ENCODE data around the gene TMEM232.

Gene TMEM232

DNA sequence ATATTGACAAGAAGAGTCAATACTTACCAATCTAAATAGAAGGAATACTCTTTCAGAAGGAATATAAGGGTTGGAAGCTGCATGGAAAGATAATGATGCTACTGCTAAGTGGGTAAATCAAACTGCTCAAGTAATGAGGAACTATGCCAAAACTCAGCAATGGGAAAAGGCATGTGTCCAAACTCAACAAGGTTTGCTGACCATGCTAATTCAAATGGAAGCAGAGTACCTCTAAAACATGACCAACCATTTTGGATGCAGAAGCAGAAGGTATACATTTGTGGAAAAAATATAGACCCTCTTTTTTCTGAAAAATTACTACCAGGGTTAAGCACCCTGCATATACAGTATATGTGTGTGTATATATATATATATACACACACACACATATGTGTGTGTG, 21.1 kb downstream of the TMEM232 start:
- DNase-seq (ENCODE audit: low spot score) = no peak
- Histone ChIP-seq H2BK15ac (ENCODE audit: low read length) (no peak overlapping the region), H3K4ac (ENCODE audit: low read length) (no peak overlapping the region), H3K9ac (ENCODE audit: low read depth, low read length, poor library complexity) (no peak overlapping the region), H2BK12ac (ENCODE audit: low read length) (no peak overlapping the region), H4K8ac (ENCODE audit: low read depth, low read length) (no peak overlapping the region), H3K4me3 (ENCODE audit: low read length in 2 of 2) (no peak overlapping the region), H3K27me3 (ENCODE audit: control insufficient read depth in 3 of 3, insufficient read depth in 3 of 3, low read depth in 1 of 3, low read length in 3 of 3) (no peaks in the 10 kb centered on the region), H2BK5ac (ENCODE audit: low read length) (no peak overlapping the region), H3K23ac (ENCODE audit: low read depth, low read length, poor library complexity) (no peak overlapping the region), H3K27ac (replicated peaks; ENCODE audit: low read length) (no peak overlapping the region), H3K36me3 (replicated peaks in 1 of 2; ENCODE audit: control insufficient read depth in 2 of 2, insufficient read depth in 2 of 2, low read length in 2 of 2) (no peaks in the 10 kb centered on the region), H2AK5ac (ENCODE audit: low read depth, low read length) (no peak overlapping the region), H3K4me2 (ENCODE audit: insufficient read depth, low read length, poor library complexity, severe bottlenecking) (no peak overlapping the region), H2BK120ac (ENCODE audit: low read depth, low read length) (no peak overlapping the region), H4K91ac (ENCODE audit: low read depth, low read length, poor library complexity) (no peak overlapping the region), H3K79me1 (ENCODE audit: low read depth, low read length) (no peaks in the 10 kb centered on the region), H3K9me3 (replicated peaks in 1 of 2; ENCODE audit: control insufficient read depth in 2 of 2, insufficient read depth in 1 of 2, low read depth in 1 of 2, low read length in 2 of 2) (no peaks in the 10 kb centered on the region), H3K14ac (ENCODE audit: low read length) (no peak overlapping the region), H2AFZ (ENCODE audit: low read length) (no peak overlapping the region), H3K18ac (ENCODE audit: low read length) (no peak overlapping the region), H3K4me1 (ENCODE audit: control insufficient read depth in 2 of 2, insufficient read depth in 1 of 2, low read depth in 1 of 2, low read length in 2 of 2) (no peaks in the 10 kb centered on the region)

- H2AFZ ChIP-seq (ENCODE audit: low read length) = no peak overlapping the region
- H3K9me3 ChIP-seq (replicated peaks in 1 of 2; ENCODE audit: control insufficient read depth in 2 of 2, insufficient read depth in 1 of 2, low read depth in 1 of 2, low read length in 2 of 2) = no peaks in the 10 kb centered on the region
- H3K4ac ChIP-seq (ENCODE audit: low read length) = no peak overlapping the region
- H3K23ac ChIP-seq (ENCODE audit: low read depth, low read length, poor library complexity) = no peak overlapping the region
- no peak overlapping the region for H2BK15ac ChIP-seq (ENCODE audit: low read length)
- H3K36me3 ChIP-seq (replicated peaks in 1 of 2; ENCODE audit: control insufficient read depth in 2 of 2, insufficient read depth in 2 of 2, low read length in 2 of 2) = no peaks in the 10 kb centered on the region
- no peaks in the 10 kb centered on the region for H3K4me1 ChIP-seq (ENCODE audit: control insufficient read depth in 2 of 2, insufficient read depth in 1 of 2, low read depth in 1 of 2, low read length in 2 of 2)
- H3K27me3 ChIP-seq (ENCODE audit: control insufficient read depth in 3 of 3, insufficient read depth in 3 of 3, low read depth in 1 of 3, low read length in 3 of 3) = no peaks in the 10 kb centered on the region
- H3K9ac ChIP-seq (ENCODE audit: low read depth, low read length, poor library complexity) = no peak overlapping the region
- H2BK120ac ChIP-seq (ENCODE audit: low read depth, low read length) = no peak overlapping the region
- no peak overlapping the region for H3K4me2 ChIP-seq (ENCODE audit: insufficient read depth, low read length, poor library complexity, severe bottlenecking)
- no peak overlapping the region for H2AK5ac ChIP-seq (ENCODE audit: low read depth, low read length)
- H3K27ac ChIP-seq (replicated peaks; ENCODE audit: low read length) = no peak overlapping the region
- H2BK12ac ChIP-seq (ENCODE audit: low read length) = no peak overlapping the region
- H3K79me1 ChIP-seq (ENCODE audit: low read depth, low read length) = no peaks in the 10 kb centered on the region
- H4K8ac ChIP-seq (ENCODE audit: low read depth, low read length) = no peak overlapping the region
- H4K91ac ChIP-seq (ENCODE audit: low read depth, low read length, poor library complexity) = no peak overlapping the region
- H3K18ac ChIP-seq (ENCODE audit: low read length) = no peak overlapping the region
- H3K14ac ChIP-seq (ENCODE audit: low read length) = no peak overlapping the region
- no peak for DNase-seq (ENCODE audit: low spot score)
- no peak overlapping the region for H2BK5ac ChIP-seq (ENCODE audit: low read length)
- no CpG with 5 or more reads among the region's 2 CpGs for WGBS, 2 donors (ENCODE audit: extremely low coverage in 2 of 2, insufficient read length in 2 of 2, insufficient replicate concordance in 1 of 2)
- no peak overlapping the region for H3K4me3 ChIP-seq (ENCODE audit: low read length in 2 of 2)
Measured at GRCh38 chr5:110703481-110703880, 23.0 kb downstream of the TMEM232 start.

- Histone ChIP-seq H3K18ac (ENCODE audit: low read length) (no peak overlapping the region), H3K4me2 (ENCODE audit: insufficient read depth, low read length, poor library complexity, severe bottlenecking) (no peak overlapping the region), H3K23ac (ENCODE audit: low read depth, low read length, poor library complexity) (no peak overlapping the region), H3K4ac (ENCODE audit: low read length) (no peak overlapping the region), H3K27ac (replicated peaks; ENCODE audit: low read length) (no peak overlapping the region), H2AK5ac (ENCODE audit: low read depth, low read length) (no peak overlapping the region), H3K79me1 (ENCODE audit: low read depth, low read length) (no peaks in the 10 kb centered on the region), H2BK12ac (ENCODE audit: low read length) (no peak overlapping the region), H2BK5ac (ENCODE audit: low read length) (no peak overlapping the region), H4K8ac (ENCODE audit: low read depth, low read length) (no peak overlapping the region), H3K27me3 (ENCODE audit: control insufficient read depth in 3 of 3, insufficient read depth in 3 of 3, low read depth in 1 of 3, low read length in 3 of 3) (no peaks in the 10 kb centered on the region), H3K9me3 (replicated peaks in 1 of 2; ENCODE audit: control insufficient read depth in 2 of 2, insufficient read depth in 1 of 2, low read depth in 1 of 2, low read length in 2 of 2) (no peaks in the 10 kb centered on the region), H4K91ac (ENCODE audit: low read depth, low read length, poor library complexity) (no peak overlapping the region), H2BK120ac (ENCODE audit: low read depth, low read length) (no peak overlapping the region), H3K4me3 (ENCODE audit: low read length in 2 of 2) (no peak overlapping the region), H2AFZ (ENCODE audit: low read length) (no peak overlapping the region), H3K14ac (ENCODE audit: low read length) (no peak overlapping the region), H2BK15ac (ENCODE audit: low read length) (no peak overlapping the region), H3K36me3 (replicated peaks in 1 of 2; ENCODE audit: control insufficient read depth in 2 of 2, insufficient read depth in 2 of 2, low read length in 2 of 2) (no peaks in the 10 kb centered on the region), H3K4me1 (ENCODE audit: control insufficient read depth in 2 of 2, insufficient read depth in 1 of 2, low read depth in 1 of 2, low read length in 2 of 2) (no peaks in the 10 kb centered on the region), H3K9ac (ENCODE audit: low read depth, low read length, poor library complexity) (no peak overlapping the region)
- no peak for DNase-seq (ENCODE audit: low spot score)
- no CpG with 5 or more reads among the region's 3 CpGs for WGBS, 2 donors (ENCODE audit: extremely low coverage in 2 of 2, insufficient read length in 2 of 2, insufficient replicate concordance in 1 of 2)
Measured at GRCh38 chr5:110702704-110703103, 23.8 kb downstream of the TMEM232 start.

DNA sequence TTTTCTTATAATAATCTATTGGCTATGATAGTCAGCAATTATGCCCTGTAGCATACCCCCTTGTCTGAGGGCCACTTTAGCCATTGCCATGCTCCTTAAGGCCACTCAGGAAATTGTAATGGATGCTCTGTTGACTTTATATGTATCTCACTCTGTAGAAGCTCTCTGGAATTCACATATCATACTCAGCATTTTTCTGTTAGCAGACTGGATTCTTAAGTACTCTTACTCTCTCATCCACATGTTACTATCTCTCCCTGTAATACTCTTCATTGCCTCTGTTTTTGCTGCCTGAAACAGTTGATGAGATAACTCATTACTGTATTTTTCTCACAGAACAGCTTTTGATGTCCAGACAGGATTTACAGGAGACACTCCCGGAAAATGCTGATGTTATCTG, 24.2 kb downstream of the TMEM232 start:
- no peaks in the 10 kb centered on the region for H3K9me3 ChIP-seq (replicated peaks in 1 of 2; ENCODE audit: control insufficient read depth in 2 of 2, insufficient read depth in 1 of 2, low read depth in 1 of 2, low read length in 2 of 2)
- H3K4me3 ChIP-seq (ENCODE audit: low read length in 2 of 2) = no peak overlapping the region
- no peak overlapping the region for H2BK120ac ChIP-seq (ENCODE audit: low read depth, low read length)
- no peak overlapping the region for H3K23ac ChIP-seq (ENCODE audit: low read depth, low read length, poor library complexity)
- no peaks in the 10 kb centered on the region for H3K4me1 ChIP-seq (ENCODE audit: control insufficient read depth in 2 of 2, insufficient read depth in 1 of 2, low read depth in 1 of 2, low read length in 2 of 2)
- H4K91ac ChIP-seq (ENCODE audit: low read depth, low read length, poor library complexity) = no peak overlapping the region
- H2AFZ ChIP-seq (ENCODE audit: low read length) = no peak overlapping the region
- no peak overlapping the region for H3K18ac ChIP-seq (ENCODE audit: low read length)
- H2AK5ac ChIP-seq (ENCODE audit: low read depth, low read length) = no peak overlapping the region
- no peak overlapping the region for H3K4me2 ChIP-seq (ENCODE audit: insufficient read depth, low read length, poor library complexity, severe bottlenecking)
- no peak overlapping the region for H2BK12ac ChIP-seq (ENCODE audit: low read length)
- H2BK5ac ChIP-seq (ENCODE audit: low read length) = no peak overlapping the region
- no peak overlapping the region for H3K14ac ChIP-seq (ENCODE audit: low read length)
- no peak overlapping the region for H3K27ac ChIP-seq (replicated peaks; ENCODE audit: low read length)
- H3K9ac ChIP-seq (ENCODE audit: low read depth, low read length, poor library complexity) = no peak overlapping the region
- no CpG with 5 or more reads among the region's 1 CpG for WGBS, 2 donors (ENCODE audit: extremely low coverage in 2 of 2, insufficient read length in 2 of 2, insufficient replicate concordance in 1 of 2)
- no peak overlapping the region for H4K8ac ChIP-seq (ENCODE audit: low read depth, low read length)
- no peaks in the 10 kb centered on the region for H3K79me1 ChIP-seq (ENCODE audit: low read depth, low read length)
- no peaks in the 10 kb centered on the region for H3K27me3 ChIP-seq (ENCODE audit: control insufficient read depth in 3 of 3, insufficient read depth in 3 of 3, low read depth in 1 of 3, low read length in 3 of 3)
- no peak for DNase-seq (ENCODE audit: low spot score)
- H2BK15ac ChIP-seq (ENCODE audit: low read length) = no peak overlapping the region
- no peaks in the 10 kb centered on the region for H3K36me3 ChIP-seq (replicated peaks in 1 of 2; ENCODE audit: control insufficient read depth in 2 of 2, insufficient read depth in 2 of 2, low read length in 2 of 2)
- no peak overlapping the region for H3K4ac ChIP-seq (ENCODE audit: low read length)
